ENCODE measurements around the gene NOTUM. TPM values are rescaled to one million over a fixed set of nuclear protein-coding genes. Genes with fewer than 3 reads are reported as not detected.

The NOTUM gene
- total and polyA plus RNA-seq, 10 of the 15 experiments (the other 5 are each of a cell fraction or from before 2014, with no cell fraction given), result 0.04 to 0.13 TPM; not detected in 8

- SMC1A ChIA-PET (ENCODE audit: uncharacterized antibody, unreplicated experiment), result interaction anchor here (0.6 kb wide), 1 partner anchor 1135 kb away, joined by 3 read pairs; no protein-coding TSS in a partner anchor
- no peak overlapping the region; the same call in 1 of the 2 replicates for H3K9ac ChIP-seq (ENCODE audit: control insufficient read depth, insufficient read depth, low read length)
- H3K36me3 ChIP-seq (ENCODE audit: control insufficient read depth in 2 of 2, insufficient read depth in 2 of 2, low read length in 1 of 2), result peaks cover 0 to 8% of the 10 kb centered on the region in 2 experiments; a peak in 2 of 4 replicates
- no peaks in the 10 kb centered on the region for H3K27me3 ChIP-seq (replicated peaks in 1 of 2; ENCODE audit: control insufficient read depth in 2 of 2, insufficient read depth in 2 of 2, low read length in 1 of 2)
- H3K4me3 ChIP-seq, result peak overlapping the region; percentile 63
- H4K20me1 ChIP-seq (ENCODE audit: control insufficient read depth, insufficient read depth), result no peaks in the 10 kb centered on the region; the same call in 1 of the 2 replicates
- FAIRE-seq (no peak), DNase-seq (ENCODE audit: low read depth, low spot score) (no peak), ATAC-seq (no peak)
- H2AFZ ChIP-seq (ENCODE audit: control insufficient read depth, low read depth, low read length), result no peak overlapping the region
- H3K4me1 ChIP-seq (ENCODE audit: control insufficient read depth, insufficient read depth, low read length), result peaks cover 14% of the 10 kb centered on the region
- POLR2A ChIA-PET, result interaction anchor here (0.6 to 2.0 kb wide), 7 partner anchors 8 to 134 kb away, joined by 3 to 13 read pairs (median 3); no protein-coding TSS in a partner anchor
- in situ Hi-C loops (cut with MboI) (no loop called here), intact Hi-C loops (cut with micrococcal nuclease; ENCODE audit: unreplicated experiment) (loop anchor here (5.0 kb wide), 2 partner anchors 42 to 53 kb away; partner anchors contain the start of gene ARHGDIA)
- H3K27ac ChIP-seq (ENCODE audit: control insufficient read depth, insufficient read depth), result no peak overlapping the region
- H3K79me2 ChIP-seq (ENCODE audit: control insufficient read depth, insufficient read depth, low read length), result peaks cover 39% of the 10 kb centered on the region
- H3K9me3 ChIP-seq (replicated peaks; ENCODE audit: control insufficient read depth, insufficient read depth, low read length), result no peaks in the 10 kb centered on the region
- BruUV-seq (replicated peaks), result no TSS peak
- WGBS (ENCODE audit: insufficient coverage, insufficient replicate concordance, low lambda C conversion rate, missing lambda C conversion rate), result 83% methylated on average over 20 of the region's 21 CpGs
- peak overlapping the region; percentile 83 for H3K4me2 ChIP-seq (ENCODE audit: control insufficient read depth, insufficient read depth)
- TF ChIP-seq SPI1 (IDR thresholded peaks at IDR 0.05; ENCODE audit: borderline replicate concordance, insufficient read depth, low read depth, low read length), result no peak
- no peak for TF ChIP-seq RFX5 (IDR thresholded peaks at IDR 0.05; ENCODE audit: low read depth, low read length)
- TF ChIP-seq RELB (IDR thresholded peaks at IDR 0.05; ENCODE audit: low read depth), result no peak
- no peak for TF ChIP-seq ZNF274 (IDR thresholded peaks at IDR 0.05; ENCODE audit: insufficient read depth, insufficient read length)
- no peak for TF ChIP-seq ATF7 (IDR thresholded peaks at IDR 0.05; ENCODE audit: low read depth)
- CTCF ChIA-PET, result interaction anchor here (0.7 to 2.1 kb wide), 8 partner anchors 8 to 98 kb away, joined by 3 to 9 read pairs (median 4); partner anchors contain the start of genes CENPX and LRRC45
- RAD21 ChIA-PET (ENCODE audit: unreplicated experiment), result interaction anchor here (1.5 kb wide), 1 partner anchor 33 kb away, joined by 4 read pairs; the partner anchor contains the start of genes ALYREF and ANAPC11
Measured at GRCh38 chr17:81924557-81925532, 36.1 kb downstream of the NOTUM start.
